ENCODE results near the gene DAPL1. TPM values are rescaled to one million over a fixed set of nuclear protein-coding genes. Genes with fewer than 3 reads are reported as not detected.

The DAPL1 gene
- total RNA-seq, 1 experiment from 2014 or later, result not detected

- DNase-seq (ENCODE audit: low spot score), result no peak
Measured at GRCh38 chr2:158777077-158777476, 18.0 kb upstream of the DAPL1 start.

GRCh38 chr2:158778243-158778642, 16.9 kb upstream of the DAPL1 start:
- DNase-seq (ENCODE audit: low spot score), result no peak

GRCh38 chr2:158779621-158780020, 15.5 kb upstream of the DAPL1 start:
- no peak for DNase-seq (ENCODE audit: low spot score)

GRCh38 chr2:158781353-158781961, 13.7 kb upstream of the DAPL1 start:
- DNase-seq (ENCODE audit: low spot score), result peak; percentile 41

- DNase-seq (ENCODE audit: low spot score), result no peak
Measured at GRCh38 chr2:158782136-158782535, 13.0 kb upstream of the DAPL1 start.

DNA sequence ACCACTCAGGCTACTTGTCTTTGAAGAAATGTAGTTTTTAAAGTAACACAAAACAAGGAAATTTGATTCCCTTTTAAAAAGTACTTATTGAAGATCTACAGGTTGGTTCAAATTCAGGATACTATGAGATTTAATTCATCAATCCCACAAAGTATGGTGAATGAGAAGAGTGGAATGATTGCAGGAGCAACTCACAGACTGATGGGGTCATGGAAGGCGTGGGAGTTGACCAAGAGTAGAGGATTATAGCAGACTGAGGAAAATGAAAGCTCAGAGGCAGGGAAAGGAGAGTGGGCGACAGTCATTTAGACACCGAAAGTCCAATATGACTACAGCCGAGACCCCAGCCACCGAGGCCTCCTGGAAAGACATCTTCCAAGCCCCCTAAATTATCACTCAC, 12.5 kb upstream of the DAPL1 start:
- no peak for DNase-seq (ENCODE audit: low spot score)

DNA sequence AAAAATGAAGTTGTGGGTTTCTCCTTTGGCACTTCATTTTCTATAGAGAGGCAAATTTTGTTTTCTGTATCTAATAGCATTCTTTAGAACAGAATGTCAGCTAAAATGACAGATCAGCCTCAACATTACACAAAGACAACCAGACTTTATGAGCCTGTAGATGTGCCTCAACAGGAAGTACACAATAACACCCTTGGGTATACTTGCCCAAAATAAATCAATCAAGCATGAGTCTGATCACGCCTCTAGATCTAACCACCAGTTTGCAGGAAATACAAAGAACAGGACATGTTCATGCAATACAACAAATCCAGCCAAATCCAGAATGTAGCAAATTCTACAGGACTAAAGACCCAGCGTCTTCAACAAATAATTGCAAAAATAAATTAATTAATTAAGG, 11.2 kb upstream of the DAPL1 start:
- no peak for DNase-seq (ENCODE audit: low spot score)

- no peak for DNase-seq (ENCODE audit: low spot score)
Measured at GRCh38 chr2:158786897-158787296, 8.2 kb upstream of the DAPL1 start.

GRCh38 chr2:158788951-158789350, 6.2 kb upstream of the DAPL1 start:
- no peak for DNase-seq (ENCODE audit: low spot score)

DNA sequence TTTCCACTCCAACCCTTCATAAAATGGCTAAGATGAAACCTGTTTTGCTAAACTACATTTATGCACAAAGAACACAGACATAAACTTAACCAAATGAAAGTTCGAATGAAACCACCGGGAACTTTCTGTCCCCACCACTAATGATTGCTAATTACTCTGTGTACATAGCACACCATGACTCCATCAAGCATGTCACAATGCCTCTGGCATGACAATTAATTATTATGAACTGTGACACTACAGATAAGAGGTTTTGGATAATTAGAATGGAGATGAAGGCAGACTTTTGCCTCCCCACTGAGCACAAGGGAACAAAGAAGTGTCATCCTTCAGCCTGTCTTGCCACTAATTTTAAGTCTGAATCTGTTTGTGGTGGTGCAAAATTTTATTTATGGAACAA, 1.5 kb downstream of the DAPL1 start:
- no peak for DNase-seq (ENCODE audit: low spot score)

- no peak for DNase-seq (ENCODE audit: low spot score)
Measured at GRCh38 chr2:158797963-158798700, 3.0 kb downstream of the DAPL1 start.

DNA sequence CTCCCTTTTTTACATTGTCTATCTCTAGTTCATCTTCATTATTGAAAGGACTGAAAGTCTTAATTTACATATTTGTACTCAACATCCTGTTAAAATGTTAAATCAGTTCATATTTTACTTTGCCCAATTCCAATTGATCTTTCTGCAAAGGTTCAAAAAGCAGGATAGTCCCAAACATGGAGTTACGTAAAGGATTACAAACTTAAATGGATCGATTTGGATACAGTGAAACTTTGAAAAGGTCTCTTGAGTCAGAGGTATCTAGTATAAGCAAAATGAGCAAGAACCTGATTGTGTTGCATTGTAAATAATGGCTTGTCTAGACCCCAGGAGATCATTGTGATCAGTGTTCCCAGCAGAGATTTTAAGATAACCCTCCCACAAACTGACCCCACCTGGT, 4.1 kb downstream of the DAPL1 start:
- DNase-seq (ENCODE audit: low spot score), result no peak

GRCh38 chr2:158803506-158803905, 8.4 kb downstream of the DAPL1 start:
- DNase-seq (ENCODE audit: low spot score), result no peak

DNA sequence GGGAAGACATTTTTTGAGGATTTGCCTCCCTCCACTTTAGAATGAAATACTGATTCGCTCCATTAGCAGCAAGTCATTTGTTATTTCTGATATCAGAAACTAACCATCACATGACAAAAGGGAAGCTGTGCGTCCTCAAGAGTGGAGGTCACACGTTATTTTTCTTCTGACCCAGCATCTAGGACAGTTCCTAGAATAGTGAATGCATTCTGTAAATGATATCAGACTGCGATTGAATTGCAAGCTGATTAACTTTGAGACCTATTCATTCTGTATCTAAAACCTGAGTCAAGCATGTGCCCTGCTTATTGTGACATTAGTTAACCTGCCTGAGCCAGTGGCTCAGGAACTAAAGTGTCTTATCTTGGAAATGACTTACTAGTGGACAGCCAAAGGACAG, 10.1 kb downstream of the DAPL1 start:
- DNase-seq (ENCODE audit: low spot score), result no peak

GRCh38 chr2:158805936-158806335, 10.8 kb downstream of the DAPL1 start:
- no peak for DNase-seq (ENCODE audit: low spot score)

DNA sequence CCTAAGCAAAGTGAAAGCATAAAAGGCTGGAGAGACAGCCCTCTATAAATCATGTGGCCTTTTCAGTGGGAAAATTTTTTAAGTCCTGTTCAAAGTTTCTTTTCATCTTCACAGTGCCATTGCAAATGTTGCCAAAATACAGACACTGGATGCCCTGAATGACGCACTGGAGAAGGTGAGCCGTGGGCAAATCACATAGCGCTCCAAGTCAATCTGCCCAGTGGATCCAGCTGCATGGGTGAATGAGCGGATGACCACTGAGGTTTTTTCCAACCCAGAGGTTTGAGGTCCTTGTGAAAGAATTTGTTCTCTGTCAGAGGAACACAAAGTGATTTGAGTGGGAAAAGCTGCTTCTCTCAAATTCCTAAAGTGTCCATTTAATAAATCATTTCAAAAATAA, 11.8 kb downstream of the DAPL1 start:
- no peak for DNase-seq (ENCODE audit: low spot score)

DNA sequence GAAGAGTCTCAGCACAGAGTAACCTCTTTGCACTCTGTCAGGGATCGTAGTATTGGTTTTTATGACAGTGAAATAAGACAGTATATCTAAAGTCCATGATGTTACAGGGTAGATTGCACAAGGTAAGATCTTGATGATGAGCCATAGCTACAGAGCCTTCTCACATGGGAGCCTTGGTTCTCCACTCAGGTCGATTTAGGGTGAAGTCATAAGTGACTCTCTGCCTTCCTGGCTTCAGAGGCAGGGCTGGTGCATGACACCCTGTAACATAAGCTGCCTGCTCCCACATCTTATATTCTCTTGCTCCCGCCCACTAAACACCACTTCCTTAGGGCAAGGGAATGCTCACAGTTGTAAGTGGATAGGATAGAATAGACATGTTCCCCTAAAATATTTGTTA, 13.3 kb downstream of the DAPL1 start:
- no peak for DNase-seq (ENCODE audit: low spot score)

DNA sequence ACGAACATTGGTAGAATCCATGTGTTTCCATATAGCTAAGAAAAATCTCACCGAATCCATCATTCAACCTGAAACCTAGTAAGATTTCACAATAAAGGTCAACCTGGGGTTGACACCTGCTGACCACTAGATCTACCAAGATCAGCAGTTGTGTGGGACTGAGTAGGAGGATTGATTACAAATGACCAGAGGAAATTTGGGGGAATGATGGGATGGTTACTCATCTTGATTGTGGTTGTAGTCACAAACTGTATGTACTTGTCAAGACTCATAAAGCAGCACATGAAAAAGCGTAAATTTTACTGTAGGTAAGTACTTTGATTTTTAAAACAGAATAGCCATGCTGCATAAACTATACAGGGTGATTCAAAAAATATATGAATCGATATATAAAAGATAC, 14.7 kb downstream of the DAPL1 start:
- DNase-seq (ENCODE audit: low spot score), result no peak

GRCh38 chr2:158810731-158811460, 15.8 kb downstream of the DAPL1 start:
- DNase-seq (ENCODE audit: low spot score), result no peak

- DNase-seq (ENCODE audit: low spot score), result no peak
Measured at GRCh38 chr2:158815166-158815565, 20.0 kb downstream of the DAPL1 start.

- DNase-seq (ENCODE audit: low spot score), result no peak
Measured at GRCh38 chr2:158815658-158816057, 20.5 kb downstream of the DAPL1 start.

DNA sequence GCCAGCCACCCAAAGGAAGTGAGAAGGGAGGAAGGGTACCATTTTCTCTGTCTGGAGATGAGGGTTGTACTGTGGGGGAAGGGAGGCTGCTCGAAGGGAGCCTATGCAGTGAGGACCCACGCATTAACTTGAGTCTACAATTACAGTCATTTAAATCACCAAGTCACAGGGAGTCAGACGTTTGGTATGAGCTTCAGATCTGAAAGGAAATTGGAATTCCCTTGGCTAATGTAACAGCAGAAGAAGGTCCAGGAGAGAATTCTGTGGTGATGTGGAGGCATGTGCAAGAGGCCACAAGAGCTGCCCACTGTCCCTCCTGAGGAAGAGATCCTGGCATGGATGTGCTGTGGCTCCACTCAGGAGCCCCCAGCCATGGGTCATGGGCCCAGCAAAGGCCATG, 22.5 kb downstream of the DAPL1 start:
- DNase-seq (ENCODE audit: low spot score), result no peak

- no peak for DNase-seq (ENCODE audit: low spot score)
Measured at GRCh38 chr2:158818511-158818910, 23.4 kb downstream of the DAPL1 start.

Data from H4 (cell line).